GM12864 (cell line): ENCODE data around the gene PIM1.

Experiments
- DNase-seq: peaks from one replicate; pipeline ENCODE4 v3.0.0-alpha.2; 2011; ENCODE audit warnings: low read depth
- H3K4me3 ChIP-seq: 2 replicates; pipeline ENCODE4 v1.5.1; 2011; ENCODE audit warnings: mild to moderate bottlenecking, low read depth, low read length, control low read depth
- TF ChIP-seq, protein P1 (sequence below): IDR thresholded peaks from 2 replicates; pipeline ENCODE4 v1.5.1; 2011; ENCODE audit warnings: low read depth, mild to moderate bottlenecking, moderate library complexity, low read length, control low read depth, inconsistent platforms; ENCODE audit errors: missing control alignments

The PIM1 gene

DNA sequence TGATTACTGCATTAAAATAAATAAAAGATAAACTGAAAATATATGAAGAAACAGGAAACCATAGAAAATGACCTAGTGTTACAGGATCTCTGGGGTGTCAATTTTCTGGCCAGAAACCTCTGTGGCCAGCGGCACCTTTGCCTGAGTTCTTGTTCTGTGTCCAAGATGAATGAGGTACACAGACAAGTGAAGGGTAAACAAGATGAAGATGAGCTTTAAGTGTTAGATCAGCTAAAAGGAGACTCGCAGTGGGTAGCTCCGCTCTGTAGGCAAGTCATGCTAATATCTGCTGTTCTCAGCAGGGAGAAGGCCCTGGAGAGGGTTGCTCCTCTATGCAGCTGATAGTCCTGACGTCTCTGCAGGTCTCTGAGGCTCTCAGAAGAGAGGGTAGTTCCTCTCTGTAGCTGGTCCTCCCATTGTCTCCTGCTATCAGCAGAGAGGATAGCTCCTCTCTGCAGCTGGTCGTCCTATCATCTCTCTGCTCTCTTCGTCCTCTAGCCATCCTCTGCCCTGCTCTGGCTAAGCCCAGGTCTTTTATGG lies 51.7 kb downstream of the PIM1 start:
- TF ChIP-seq, protein P1, sequence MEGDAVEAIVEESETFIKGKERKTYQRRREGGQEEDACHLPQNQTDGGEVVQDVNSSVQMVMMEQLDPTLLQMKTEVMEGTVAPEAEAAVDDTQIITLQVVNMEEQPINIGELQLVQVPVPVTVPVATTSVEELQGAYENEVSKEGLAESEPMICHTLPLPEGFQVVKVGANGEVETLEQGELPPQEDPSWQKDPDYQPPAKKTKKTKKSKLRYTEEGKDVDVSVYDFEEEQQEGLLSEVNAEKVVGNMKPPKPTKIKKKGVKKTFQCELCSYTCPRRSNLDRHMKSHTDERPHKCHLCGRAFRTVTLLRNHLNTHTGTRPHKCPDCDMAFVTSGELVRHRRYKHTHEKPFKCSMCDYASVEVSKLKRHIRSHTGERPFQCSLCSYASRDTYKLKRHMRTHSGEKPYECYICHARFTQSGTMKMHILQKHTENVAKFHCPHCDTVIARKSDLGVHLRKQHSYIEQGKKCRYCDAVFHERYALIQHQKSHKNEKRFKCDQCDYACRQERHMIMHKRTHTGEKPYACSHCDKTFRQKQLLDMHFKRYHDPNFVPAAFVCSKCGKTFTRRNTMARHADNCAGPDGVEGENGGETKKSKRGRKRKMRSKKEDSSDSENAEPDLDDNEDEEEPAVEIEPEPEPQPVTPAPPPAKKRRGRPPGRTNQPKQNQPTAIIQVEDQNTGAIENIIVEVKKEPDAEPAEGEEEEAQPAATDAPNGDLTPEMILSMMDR = no peak
- DNase-seq = no peak
- H3K4me3 ChIP-seq = peak overlapping the region; percentile 80

GRCh38 chr6:37222125-37222967 lies 52.4 kb downstream of the PIM1 start:
- peak; percentile 57 for DNase-seq
- TF ChIP-seq, protein P1 = no peak
- peak overlapping the region; percentile 80 for H3K4me3 ChIP-seq

- DNase-seq = no peak
- no peak overlapping the region for H3K4me3 ChIP-seq
- TF ChIP-seq, protein P1 = no peak
These were observed 53.0 kb downstream of the PIM1 start for GRCh38 chr6:37222992-37223391.
